Neutrophil (primary cell): ENCODE data around the gene LILRB3.
"Not testable (repeated sequence)": the region's sequence is repeated elsewhere in the genome, so short reads cannot be mapped to it uniquely, and the experiment has no call there.

ENCODE experiments used
- H3K27ac ChIP-seq: fragments of 200-600 bp; sonication (generic); 2 replicates; pipeline ENCODE4 v1.5.1; 2016; ENCODE audit warnings: mild to moderate bottlenecking, moderate library complexity
- H3K27me3 ChIP-seq: fragments of 200-600 bp; sonication (generic); 2 replicates; pipeline ENCODE4 v1.6.0; 2016; ENCODE audit warnings: mild to moderate bottlenecking
- H3K36me3 ChIP-seq: fragments of 200-600 bp; sonication (generic); 2 replicates; pipeline ENCODE4 v1.5.1; 2017
- H3K4me1 ChIP-seq, 2 experiments: fragments of 200-600 bp in 1 of 2; sonication (generic) in 1 of 2; 1 replicate in 1 of 2; 2 replicates in 1 of 2; pipeline versions ENCODE4 v1.5.1 to v1.6.1; 2013 to 2016; ENCODE audit warnings: low read depth in 1 of 2, low read length in 1 of 2, mild to moderate bottlenecking in 1 of 2, moderate library complexity in 1 of 2; ENCODE audit not compliant: control insufficient read depth in 1 of 2, insufficient read depth in 1 of 2
- H3K4me3 ChIP-seq, 2 experiments: fragments of 200-600 bp in 1 of 2; sonication (generic) in 1 of 2; 1 replicate in 1 of 2; 2 replicates in 1 of 2; pipeline ENCODE4 v1.5.1; 2013 to 2016; ENCODE audit warnings: low read depth in 1 of 2, low read length in 1 of 2, mild to moderate bottlenecking in 1 of 2, moderate library complexity in 1 of 2
- H3K9me3 ChIP-seq: fragments of 200-600 bp; sonication (generic); 2 replicates; pipeline ENCODE4 v1.5.1; 2016
- CTCF ChIP-seq: fragments of 200-600 bp; sonication (generic); IDR thresholded peaks from 2 replicates; pipeline ENCODE4 v1.5.1; 2016; ENCODE audit warnings: antibody characterized with exemption

Gene LILRB3

GRCh38 chr19:54222474-54223276, at the start of gene LILRB3:
LILRB3 (minus strand) TSS chr19:54223007; CDS start chr19:54222976, 31 bp downstream.
- Histone ChIP-seq H3K27ac (peak within 1 kb of the TSS; percentile 92), H3K4me1 (peaks cover 52% of the 10 kb centered on the region in 2 experiments), H3K36me3 (peaks cover 39% of the 10 kb centered on the region), H3K4me3 (peak within 1 kb of the TSS; percentile 82 to 88)
- H3K27me3 ChIP-seq, H3K9me3 ChIP-seq: not testable (repeated sequence)
- TF ChIP-seq CTCF, result peak; percentile 15

- H3K27ac ChIP-seq, result peak overlapping the region; percentile 85
- H3K4me1 ChIP-seq, result peaks cover 68% of the 10 kb centered on the region in 2 experiments
- peaks cover 40% of the 10 kb centered on the region for H3K36me3 ChIP-seq
- H3K9me3 ChIP-seq, H3K27me3 ChIP-seq, H3K4me3 ChIP-seq: not testable (repeated sequence)
Observed at GRCh38 chr19:54272181-54272580, 49.4 kb upstream of the LILRB3 start.

- Histone ChIP-seq H3K27ac (peak overlapping the region; percentile 85), H3K4me1 (peaks cover 68 to 70% of the 10 kb centered on the region in 2 experiments), H3K4me3 (peak overlapping the region; percentile 3 to 38), H3K36me3 (peaks cover 34% of the 10 kb centered on the region)
- H3K27me3 ChIP-seq, H3K9me3 ChIP-seq: not testable (repeated sequence)
Observed at GRCh38 chr19:54271587-54271986, 48.8 kb upstream of the LILRB3 start.

GRCh38 chr19:54271106-54271505, 48.3 kb upstream of the LILRB3 start:
- Histone ChIP-seq H3K27ac (peak overlapping the region; percentile 85), H3K4me1 (peaks cover 70 to 75% of the 10 kb centered on the region in 2 experiments), H3K4me3 (peak overlapping the region; percentile 3 to 38), H3K9me3 (no peaks in the 10 kb centered on the region), H3K27me3 (no peaks in the 10 kb centered on the region), H3K36me3 (peaks cover 29% of the 10 kb centered on the region)
- TF ChIP-seq CTCF, result no peak

- H3K9me3 ChIP-seq, result no peaks in the 10 kb centered on the region
- H3K36me3 ChIP-seq, result peaks cover 7% of the 10 kb centered on the region
- H3K27me3 ChIP-seq, result no peaks in the 10 kb centered on the region
- TF ChIP-seq CTCF, result no peak
- H3K4me1 ChIP-seq, result peaks cover 76 to 82% of the 10 kb centered on the region in 2 experiments
- H3K27ac ChIP-seq, result peak overlapping the region; percentile 47
- H3K4me3 ChIP-seq, result no peak overlapping the region
Observed at GRCh38 chr19:54268936-54269335, 46.1 kb upstream of the LILRB3 start.

- Histone ChIP-seq H3K9me3 (no peaks in the 10 kb centered on the region), H3K27ac (peak overlapping the region; percentile 42), H3K36me3 (no peaks in the 10 kb centered on the region), H3K4me3 (no peak overlapping the region), H3K27me3 (no peaks in the 10 kb centered on the region), H3K4me1 (peaks cover 55% of the 10 kb centered on the region in 2 experiments)
- peak; percentile 78 for TF ChIP-seq CTCF
Observed at GRCh38 chr19:54266133-54266532, 43.3 kb upstream of the LILRB3 start.
